ENCODE results near the gene MRPL38. TPM values are rescaled to one million over a fixed set of nuclear protein-coding genes. Genes with fewer than 3 reads are reported as not detected.

The MRPL38 gene
- total RNA-seq, 8 experiments from 2014 or later, result 31.1 to 77.0 (median 47.0) TPM

- H3K4me1 ChIP-seq (replicated peaks in 1 of 2), result no peaks in the 10 kb centered on the region
- H3K4me3 ChIP-seq, result no peak overlapping the region
- no peak overlapping the region for H3K27ac ChIP-seq
- WGBS, 10 experiments, result 80 to 100% (median 100%) methylated on average over 1 to 5 of the region's 8 CpGs; no CpG with 5 or more reads in 2 of the 10 experiments
- ATAC-seq (replicated peaks in 6 of 8), result peak in 3 of 8 experiments; percentile 10 to 35 (median 24)
- in situ Hi-C loops (cut with MboI; ENCODE audit: low pct_unique_long_range_greater_than_20kb in 2 of 9, low sequenced_read_pairs in 9 of 9, unreplicated experiment in 9 of 9), result loop anchor here in 1 of 9 experiments (25.0 kb wide), 1 partner anchor 372 kb away; no protein-coding TSS in a partner anchor
Observed at GRCh38 chr17:75915268-75915667, 10.6 kb upstream of the MRPL38 start.

DNA sequence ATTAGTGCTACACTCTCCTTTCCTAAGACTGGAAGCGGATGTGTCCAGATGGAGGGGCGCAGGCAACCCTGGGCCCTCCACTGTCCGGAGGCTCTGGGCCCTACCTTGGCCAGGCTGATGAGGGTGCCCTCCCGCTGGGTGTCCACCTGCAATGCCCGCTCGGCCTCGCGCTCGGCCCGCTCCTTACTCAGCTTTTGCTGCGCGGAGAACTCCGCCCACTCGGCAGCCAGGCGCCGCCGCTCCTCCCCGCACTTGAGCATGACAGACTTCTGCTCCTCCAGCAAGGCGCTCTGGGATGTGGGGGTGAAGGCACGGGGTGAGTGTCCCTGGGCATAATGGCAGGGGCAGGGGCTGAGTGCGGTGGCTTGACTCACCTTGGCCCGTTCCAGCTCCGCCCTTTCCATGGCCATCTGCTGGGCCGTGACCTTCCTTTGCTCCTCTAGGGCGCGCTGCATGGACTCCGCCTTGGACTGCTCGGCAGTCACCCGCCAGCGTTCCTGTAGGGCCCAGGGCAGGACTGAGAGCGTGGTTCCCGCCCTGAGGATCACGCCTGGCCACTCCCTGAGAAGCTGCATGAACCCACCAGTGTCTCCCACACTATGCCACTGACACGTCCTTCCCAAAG lies 10.1 kb upstream of the MRPL38 start:
- no peak overlapping the region for H3K4me3 ChIP-seq
- H3K27ac ChIP-seq, result no peak overlapping the region
- in situ Hi-C loops (cut with MboI; ENCODE audit: low pct_unique_long_range_greater_than_20kb in 2 of 9, low sequenced_read_pairs in 9 of 9, unreplicated experiment in 9 of 9), result loop anchor here in 1 of 9 experiments (25.0 kb wide), 1 partner anchor 373 kb away; no protein-coding TSS in a partner anchor
- H3K4me1 ChIP-seq (replicated peaks in 1 of 2), result no peaks in the 10 kb centered on the region
- WGBS, 10 experiments, result 83 to 100% (median 99%) methylated on average over 1 to 11 of the region's 34 CpGs; no CpG with 5 or more reads in 4 of the 10 experiments
- peak in 6 of 8 experiments; percentile 10 to 88 (median 25) for ATAC-seq (replicated peaks in 6 of 8)

- WGBS, 10 experiments, result 79 to 100% (median 83%) methylated on average over 1 to 12 of the region's 32 CpGs; no CpG with 5 or more reads in 5 of the 10 experiments
- Histone ChIP-seq H3K4me3 (no peak overlapping the region), H3K4me1 (replicated peaks in 1 of 2) (no peaks in the 10 kb centered on the region), H3K27ac (no peak overlapping the region)
- ATAC-seq (replicated peaks in 6 of 8), result no peak
- in situ Hi-C loops (cut with MboI; ENCODE audit: low pct_unique_long_range_greater_than_20kb in 2 of 9, low sequenced_read_pairs in 9 of 9, unreplicated experiment in 9 of 9), result loop anchor here in 1 of 9 experiments (25.0 kb wide), 1 partner anchor 374 kb away; no protein-coding TSS in a partner anchor
Observed at GRCh38 chr17:75913537-75914210, 9.0 kb upstream of the MRPL38 start.

DNA sequence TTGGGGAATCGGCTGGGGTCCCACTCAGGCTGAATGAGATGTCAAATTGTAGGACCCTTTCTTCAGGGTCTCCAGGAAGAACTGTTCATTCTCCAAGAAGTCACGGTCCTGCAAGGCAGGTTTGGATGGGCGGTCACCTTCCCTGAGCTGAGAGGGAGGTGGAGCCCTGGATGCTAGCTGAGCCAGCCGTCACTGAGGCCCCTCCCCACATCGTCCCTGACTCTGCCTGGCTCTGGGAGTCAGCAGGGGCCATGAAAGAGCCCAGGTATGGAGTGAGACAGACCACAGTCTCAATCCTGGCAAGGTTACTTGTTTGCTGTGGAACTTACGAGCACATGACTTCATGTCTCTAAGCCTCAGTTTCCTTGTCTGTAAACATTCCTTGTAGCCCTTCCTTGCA lies 6.0 kb upstream of the MRPL38 start:
- in situ Hi-C loops (cut with MboI; ENCODE audit: low pct_unique_long_range_greater_than_20kb in 2 of 9, low sequenced_read_pairs in 9 of 9, unreplicated experiment in 9 of 9), result loop anchor here in 1 of 9 experiments (25.0 kb wide), 1 partner anchor 377 kb away; no protein-coding TSS in a partner anchor
- no peak overlapping the region for H3K4me3 ChIP-seq
- 40 to 100% (median 78%) methylated on average over 1 to 4 of the region's 6 CpGs; no CpG with 5 or more reads in 3 of the 10 experiments for WGBS, 10 experiments
- no peak for ATAC-seq (replicated peaks in 6 of 8)
- H3K4me1 ChIP-seq (replicated peaks in 1 of 2), result no peaks in the 10 kb centered on the region
- H3K27ac ChIP-seq, result no peak overlapping the region

- Histone ChIP-seq H3K4me1 (replicated peaks in 1 of 2) (peaks cover 0 to 5% of the 10 kb centered on the region in 2 donors), H3K27ac (no peak overlapping the region), H3K4me3 (no peak overlapping the region)
- 0 to 93% (median 63%) methylated on average over 1 to 5 of the region's 11 CpGs; no CpG with 5 or more reads in 4 of the 10 experiments for WGBS, 10 experiments
- in situ Hi-C loops (cut with MboI; ENCODE audit: low pct_unique_long_range_greater_than_20kb in 2 of 9, low sequenced_read_pairs in 9 of 9, unreplicated experiment in 9 of 9), result loop anchor here in 1 of 9 experiments (25.0 kb wide), 1 partner anchor 377 kb away; no protein-coding TSS in a partner anchor
- peak in 5 of 8 experiments; percentile 13 to 61 (median 33) for ATAC-seq (replicated peaks in 6 of 8)
Observed at GRCh38 chr17:75909812-75910274, 5.2 kb upstream of the MRPL38 start.

GRCh38 chr17:75909051-75909811 lies 4.5 kb upstream of the MRPL38 start:
- Histone ChIP-seq H3K4me3 (no peak overlapping the region), H3K27ac (no peak overlapping the region), H3K4me1 (replicated peaks in 1 of 2) (peaks cover 0 to 5% of the 10 kb centered on the region in 2 donors)
- in situ Hi-C loops (cut with MboI; ENCODE audit: low pct_unique_long_range_greater_than_20kb in 2 of 9, low sequenced_read_pairs in 9 of 9, unreplicated experiment in 9 of 9), result loop anchor here in 1 of 9 experiments (25.0 kb wide), 1 partner anchor 378 kb away; no protein-coding TSS in a partner anchor
- WGBS, 10 experiments, result 30 to 100% (median 72%) methylated on average over 1 to 6 of the region's 14 CpGs; no CpG with 5 or more reads in 1 of the 10 experiments
- no peak for ATAC-seq (replicated peaks in 6 of 8)

GRCh38 chr17:75908201-75908600 lies 3.5 kb upstream of the MRPL38 start:
- peak in 2 of 8 experiments; percentile 6 to 12 for ATAC-seq (replicated peaks in 6 of 8)
- Histone ChIP-seq H3K4me1 (replicated peaks in 1 of 2) (peaks cover 8 to 11% of the 10 kb centered on the region in 2 donors), H3K27ac (no peak overlapping the region), H3K4me3 (no peak overlapping the region)
- 0 to 100% (median 31%) methylated on average over 1 to 5 of the region's 6 CpGs; no CpG with 5 or more reads in 4 of the 10 experiments for WGBS, 10 experiments
- in situ Hi-C loops (cut with MboI; ENCODE audit: low pct_unique_long_range_greater_than_20kb in 2 of 9, low sequenced_read_pairs in 9 of 9, unreplicated experiment in 9 of 9), result loop anchor here in 1 of 9 experiments (25.0 kb wide), 1 partner anchor 379 kb away; no protein-coding TSS in a partner anchor

DNA sequence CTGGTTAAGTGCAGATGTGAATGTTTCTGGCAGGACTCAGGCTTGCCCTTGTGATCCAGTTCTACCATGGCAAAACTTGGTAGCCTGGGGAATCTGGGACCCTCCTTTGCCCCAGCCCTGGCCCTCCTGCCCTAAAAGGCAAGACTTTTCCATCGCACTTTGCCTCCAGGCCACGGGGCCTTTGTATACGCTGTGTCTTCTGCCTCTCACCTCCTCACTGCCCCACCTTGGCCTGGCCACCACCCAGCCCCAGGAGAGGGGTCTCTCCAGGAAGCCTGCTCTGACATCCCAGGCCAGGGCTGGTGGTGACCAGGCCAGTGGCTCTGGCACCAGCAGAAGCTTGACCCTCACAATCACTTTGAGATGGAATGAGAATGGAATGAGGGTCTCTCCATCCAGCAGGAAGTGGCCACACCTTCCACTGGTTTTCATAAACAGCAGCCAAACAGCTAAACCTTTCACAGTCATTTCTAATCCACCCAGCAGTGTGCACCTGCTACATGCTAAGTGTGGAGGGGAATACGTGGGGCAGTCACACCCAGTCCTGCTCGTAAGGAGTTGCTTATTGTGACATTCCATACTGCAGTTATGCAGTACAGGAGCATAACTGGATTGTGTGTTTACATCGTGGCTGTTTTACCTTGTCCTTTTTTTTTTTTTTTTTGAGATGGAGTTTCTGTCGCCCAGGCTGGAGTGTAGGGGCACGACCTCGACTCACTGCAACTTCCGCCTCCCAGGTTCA lies 1.6 kb upstream of the MRPL38 start:
- WGBS, 10 experiments, result 33 to 100% (median 95%) methylated on average over 1 to 7 of the region's 10 CpGs; no CpG with 5 or more reads in 1 of the 10 experiments
- in situ Hi-C loops (cut with MboI; ENCODE audit: low pct_unique_long_range_greater_than_20kb in 2 of 9, low sequenced_read_pairs in 9 of 9, unreplicated experiment in 9 of 9), result loop anchor here in 1 of 9 experiments (25.0 kb wide), 1 partner anchor 381 kb away; no protein-coding TSS in a partner anchor
- H3K4me1 ChIP-seq (replicated peaks in 1 of 2), result peaks cover 9 to 11% of the 10 kb centered on the region in 2 donors
- H3K4me3 ChIP-seq, result no peak overlapping the region
- no peak overlapping the region for H3K27ac ChIP-seq
- no peak for ATAC-seq (replicated peaks in 6 of 8)

- Histone ChIP-seq H3K4me3 (no peak overlapping the region), H3K4me1 (replicated peaks in 1 of 2) (peaks cover 10 to 13% of the 10 kb centered on the region in 2 donors), H3K27ac (no peak overlapping the region)
- WGBS, 10 experiments, result 89 to 100% (median 100%) methylated on average over 2 to 5 of the region's 6 CpGs; no CpG with 5 or more reads in 5 of the 10 experiments
- no peak for ATAC-seq (replicated peaks in 6 of 8)
- in situ Hi-C loops (cut with MboI; ENCODE audit: low pct_unique_long_range_greater_than_20kb in 2 of 9, low sequenced_read_pairs in 9 of 9, unreplicated experiment in 9 of 9), result loop anchor here in 1 of 9 experiments (25.0 kb wide), 1 partner anchor 385 kb away; no protein-coding TSS in a partner anchor
Observed at GRCh38 chr17:75902406-75902805, 2.3 kb downstream of the MRPL38 start.

DNA sequence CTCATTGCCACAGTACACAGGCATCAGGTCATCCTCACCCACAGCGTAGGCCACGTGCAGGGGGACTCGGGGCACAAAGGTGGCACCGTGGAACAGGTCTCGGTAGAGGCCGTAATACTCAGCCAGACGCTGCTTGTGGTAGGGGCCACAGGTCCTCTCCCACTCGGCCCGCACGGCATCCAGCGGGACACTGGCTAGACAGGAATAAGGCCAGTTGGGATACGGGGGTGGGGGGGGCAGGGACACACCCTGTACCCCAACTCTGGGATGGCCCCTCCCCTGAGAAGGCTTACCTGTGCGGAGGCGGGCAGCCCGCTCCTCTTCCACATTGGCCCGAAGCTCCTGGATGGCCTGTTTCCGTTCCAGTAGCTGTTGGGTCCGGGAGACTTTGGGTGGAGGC lies 3.0 kb downstream of the MRPL38 start:
- in situ Hi-C loops (cut with MboI; ENCODE audit: low pct_unique_long_range_greater_than_20kb in 2 of 9, low sequenced_read_pairs in 9 of 9, unreplicated experiment in 9 of 9), result loop anchor here in 1 of 9 experiments (25.0 kb wide), 1 partner anchor 386 kb away; no protein-coding TSS in a partner anchor
- Histone ChIP-seq H3K27ac (no peak overlapping the region), H3K4me3 (no peak overlapping the region), H3K4me1 (replicated peaks in 1 of 2) (peaks cover 15 to 17% of the 10 kb centered on the region in 2 donors)
- ATAC-seq (replicated peaks in 6 of 8), result no peak
- 83 to 100% (median 90%) methylated on average over 1 to 4 of the region's 18 CpGs; no CpG with 5 or more reads in 6 of the 10 experiments for WGBS, 10 experiments

- Histone ChIP-seq H3K27ac (no peak overlapping the region), H3K4me1 (replicated peaks in 1 of 2) (peaks cover 16 to 18% of the 10 kb centered on the region in 2 donors), H3K4me3 (no peak overlapping the region)
- in situ Hi-C loops (cut with MboI; ENCODE audit: low pct_unique_long_range_greater_than_20kb in 2 of 9, low sequenced_read_pairs in 9 of 9, unreplicated experiment in 9 of 9), result loop anchor here in 1 of 9 experiments (25.0 kb wide), 1 partner anchor 386 kb away; no protein-coding TSS in a partner anchor
- WGBS, 10 experiments, result 80 to 100% (median 100%) methylated on average over 1 to 4 of the region's 13 CpGs; no CpG with 5 or more reads in 3 of the 10 experiments
- no peak for ATAC-seq (replicated peaks in 6 of 8)
Observed at GRCh38 chr17:75900691-75901533, 3.8 kb downstream of the MRPL38 start.

Data from motor neuron (in vitro differentiated cells).